ENCODE data around the gene MYCBP2. TPM values are rescaled to one million over a fixed set of nuclear protein-coding genes. Genes with fewer than 3 reads are reported as not detected.

The MYCBP2 gene
- total and polyA plus RNA-seq, 7 donors, result 3.7 to 130 (median 93.5) TPM

GRCh38 chr13:77222909-77223308, 104.0 kb downstream of the MYCBP2 start:
- intact Hi-C loops (cut with DNase I), result no loop called here
- DNase-seq, result no peak
- TF ChIP-seq CTCF (IDR thresholded peaks at IDR 0.05), result no peak
- no peak for TF ChIP-seq POLR2A (IDR thresholded peaks at IDR 0.05)
- no peak for TF ChIP-seq EP300 (IDR thresholded peaks at IDR 0.05)
- no peak for TF ChIP-seq POLR2AphosphoS5 (IDR thresholded peaks at IDR 0.05)
- Histone ChIP-seq H3K27ac (no peak overlapping the region), H3K9me3 (no peaks in the 10 kb centered on the region), H3K4me1 (no peaks in the 10 kb centered on the region), H3K4me3 (no peak overlapping the region), H3K27me3 (no peaks in the 10 kb centered on the region), H3K36me3 (peaks cover 0 to 40% (median 2%) of the 10 kb centered on the region in 4 donors)
- WGBS, 2 donors, result 95 to 97% methylated on average over 3 of the region's 3 CpGs

GRCh38 chr13:77222000-77222690, 104.7 kb downstream of the MYCBP2 start:
- WGBS, 2 donors, result 89% methylated on average over 3 of the region's 3 CpGs
- Histone ChIP-seq H3K4me3 (no peak overlapping the region), H3K27ac (no peak overlapping the region), H3K9me3 (no peaks in the 10 kb centered on the region), H3K36me3 (peaks cover 0 to 45% (median 2%) of the 10 kb centered on the region in 4 donors), H3K27me3 (no peaks in the 10 kb centered on the region), H3K4me1 (no peaks in the 10 kb centered on the region)
- intact Hi-C loops (cut with DNase I), result no loop called here
- no peak for TF ChIP-seq POLR2A (IDR thresholded peaks at IDR 0.05)
- TF ChIP-seq EP300 (IDR thresholded peaks at IDR 0.05), result no peak
- TF ChIP-seq CTCF (IDR thresholded peaks at IDR 0.05), result no peak
- TF ChIP-seq POLR2AphosphoS5 (IDR thresholded peaks at IDR 0.05), result no peak
- no peak for DNase-seq

GRCh38 chr13:77219401-77219800, 107.5 kb downstream of the MYCBP2 start:
- Histone ChIP-seq H3K4me3 (no peak overlapping the region), H3K9me3 (no peaks in the 10 kb centered on the region), H3K27me3 (no peaks in the 10 kb centered on the region), H3K36me3 (peaks cover 0 to 67% (median 5%) of the 10 kb centered on the region in 4 donors), H3K4me1 (no peaks in the 10 kb centered on the region), H3K27ac (no peak overlapping the region)
- no peak for DNase-seq
- intact Hi-C loops (cut with DNase I), result no loop called here
- TF ChIP-seq EP300 (IDR thresholded peaks at IDR 0.05) (no peak), POLR2AphosphoS5 (IDR thresholded peaks at IDR 0.05) (no peak), POLR2A (IDR thresholded peaks at IDR 0.05) (no peak), CTCF (IDR thresholded peaks at IDR 0.05) (no peak)
- 66 to 85% methylated on average over 2 of the region's 2 CpGs for WGBS, 2 donors

GRCh38 chr13:77218274-77218673, 108.6 kb downstream of the MYCBP2 start:
- Histone ChIP-seq H3K27me3 (no peaks in the 10 kb centered on the region), H3K4me3 (no peak overlapping the region), H3K9me3 (no peaks in the 10 kb centered on the region), H3K4me1 (no peaks in the 10 kb centered on the region), H3K27ac (no peak overlapping the region), H3K36me3 (peaks cover 0 to 69% (median 12%) of the 10 kb centered on the region in 4 donors)
- no peak for DNase-seq
- WGBS, 2 donors, result 73 to 84% methylated on average over 4 of the region's 4 CpGs
- no peak for TF ChIP-seq CTCF (IDR thresholded peaks at IDR 0.05)
- TF ChIP-seq EP300 (IDR thresholded peaks at IDR 0.05), result no peak
- no peak for TF ChIP-seq POLR2AphosphoS5 (IDR thresholded peaks at IDR 0.05)
- TF ChIP-seq POLR2A (IDR thresholded peaks at IDR 0.05), result no peak
- intact Hi-C loops (cut with DNase I), result no loop called here

GRCh38 chr13:77215543-77215942, 111.4 kb downstream of the MYCBP2 start:
- Histone ChIP-seq H3K9me3 (no peaks in the 10 kb centered on the region), H3K36me3 (peaks cover 8 to 65% (median 16%) of the 10 kb centered on the region in 4 donors), H3K27ac (no peak overlapping the region), H3K27me3 (no peaks in the 10 kb centered on the region), H3K4me1 (no peaks in the 10 kb centered on the region), H3K4me3 (no peak overlapping the region)
- TF ChIP-seq CTCF (IDR thresholded peaks at IDR 0.05), result no peak
- no peak for TF ChIP-seq POLR2AphosphoS5 (IDR thresholded peaks at IDR 0.05)
- no peak for TF ChIP-seq POLR2A (IDR thresholded peaks at IDR 0.05)
- no peak for TF ChIP-seq EP300 (IDR thresholded peaks at IDR 0.05)
- WGBS, 2 donors, result 95 to 97% methylated on average over 2 of the region's 2 CpGs
- DNase-seq, result no peak
- intact Hi-C loops (cut with DNase I), result no loop called here

Measured in sigmoid colon (tissue), 7 donors.